Stimulated activated CD8-positive, alpha-beta memory T cell treated with anti-CD3 and anti-CD28 coated beads, Interleukin-12 subunit alpha, Interleukin-12 subunit beta, amount 100 ng/mL, for 1 hour (primary cell): ENCODE results near the gene ZBTB17.
"Not testable (repeated sequence)": the region's sequence is repeated elsewhere in the genome, so short reads cannot be mapped to it uniquely, and the experiment has no call there.

ENCODE experiments used
- DNase-seq: peaks from one replicate; pipeline ENCODE4 v3.0.0-alpha.2; 2020; ENCODE audit warnings: low read depth

The ZBTB17 gene

GRCh38 chr1:15988856-15989736 lies 13.2 kb upstream of the ZBTB17 start:
- no peak for DNase-seq

GRCh38 chr1:15985611-15986297 lies 9.9 kb upstream of the ZBTB17 start:
- DNase-seq, result no peak

- no peak for DNase-seq
Measured at GRCh38 chr1:15983275-15983674, 7.4 kb upstream of the ZBTB17 start.

GRCh38 chr1:15981679-15982078 lies 5.8 kb upstream of the ZBTB17 start:
- no peak for DNase-seq

- not testable (repeated sequence) for DNase-seq
Measured at GRCh38 chr1:15977947-15978346, 2.0 kb upstream of the ZBTB17 start.

GRCh38 chr1:15975358-15975804 lies 520 bp downstream of the ZBTB17 start:
- peak; percentile 59 for DNase-seq

GRCh38 chr1:15974855-15975254 lies 1.0 kb downstream of the ZBTB17 start:
- no peak for DNase-seq

- no peak for DNase-seq
Measured at GRCh38 chr1:15973772-15974171, 2.1 kb downstream of the ZBTB17 start.

- DNase-seq, result no peak
Measured at GRCh38 chr1:15972409-15972808, 3.5 kb downstream of the ZBTB17 start.

GRCh38 chr1:15970911-15971310 lies 5.0 kb downstream of the ZBTB17 start:
- DNase-seq, result no peak

- no peak for DNase-seq
Measured at GRCh38 chr1:15969321-15969880, 6.5 kb downstream of the ZBTB17 start.

GRCh38 chr1:15968172-15968571 lies 7.7 kb downstream of the ZBTB17 start:
- DNase-seq, result no peak

- DNase-seq, result no peak
Measured at GRCh38 chr1:15966956-15967344, 9.0 kb downstream of the ZBTB17 start.

GRCh38 chr1:15966081-15966955 lies 9.6 kb downstream of the ZBTB17 start:
- peak; percentile 35 for DNase-seq

- no peak for DNase-seq
Measured at GRCh38 chr1:15965228-15965767, 10.6 kb downstream of the ZBTB17 start.

GRCh38 chr1:15963968-15964648 lies 11.8 kb downstream of the ZBTB17 start:
- no peak for DNase-seq

- DNase-seq, result no peak
Measured at GRCh38 chr1:15963363-15963967, 12.4 kb downstream of the ZBTB17 start.

GRCh38 chr1:15962671-15963362 lies 13.1 kb downstream of the ZBTB17 start:
- no peak for DNase-seq

- DNase-seq, result no peak
Measured at GRCh38 chr1:15962176-15962575, 13.7 kb downstream of the ZBTB17 start.

- DNase-seq, result no peak
Measured at GRCh38 chr1:15961492-15961891, 14.4 kb downstream of the ZBTB17 start.
